Esophagus muscularis mucosa (tissue), 4 donors: ENCODE results near the gene CACNB4. TPM values are rescaled to one million over a fixed set of nuclear protein-coding genes. Genes with fewer than 3 reads are reported as not detected.

Source experiments
- DNase-seq: peaks from one replicate; pipeline ENCODE4 v3.0.0-alpha.2; 2017; ENCODE audit errors: extremely low spot score
- H3K27ac ChIP-seq, 4 donors: fragments of 200-600 bp; sonication (generic); replicated peaks in 1 of 4; 1 replicate in 3 of 4; 2 replicates in 1 of 4; pipeline ENCODE4 v1.5.1; 2016 to 2019; ENCODE audit warnings: mild to moderate bottlenecking in 1 of 4
- H3K27me3 ChIP-seq, 4 donors: fragments of 200-600 bp; sonication (generic); one replicate each; pipeline versions ENCODE4 v1.5.1 to v1.6.0; 2016 to 2019
- H3K36me3 ChIP-seq, 4 donors: fragments of 200-600 bp; sonication (generic); one replicate each; pipeline ENCODE4 v1.5.1; 2016 to 2019
- H3K4me1 ChIP-seq, 4 donors: fragments of 200-600 bp; sonication (generic); one replicate each; pipeline ENCODE4 v1.5.1; 2016 to 2019
- H3K4me3 ChIP-seq, 4 donors: fragments of 200-600 bp; sonication (generic); 1 replicate in 2 of 4; 2 replicates in 2 of 4; pipeline ENCODE4 v1.5.1; 2016 to 2019; ENCODE audit warnings: mild to moderate bottlenecking in 4 of 4, moderate library complexity in 1 of 4
- H3K9me3 ChIP-seq, 4 donors: fragments of 200-600 bp; sonication (generic); 1 replicate in 3 of 4; 2 replicates in 1 of 4; pipeline ENCODE4 v1.5.1; 2016 to 2019
- EP300 ChIP-seq: sonication (generic); formaldehyde crosslinking; IDR thresholded peaks from one replicate; pipeline ENCODE4 v1.6.1; 2017; ENCODE audit warnings: antibody characterized with exemption
- POLR2A ChIP-seq: fragments of 450-650 bp; IDR thresholded peaks from one replicate; pipeline ENCODE4 v1.6.1; 2017; ENCODE audit warnings: antibody characterized with exemption, moderate library complexity, mild to moderate bottlenecking, low read depth
- POLR2AphosphoS5 ChIP-seq, 2 donors: sonication (generic); formaldehyde crosslinking; IDR thresholded peaks; one replicate each; pipeline ENCODE4 v1.6.1; 2017; ENCODE audit warnings: antibody characterized with exemption in 2 of 2
- WGBS: methylation state at CpG from one replicate; pipeline ENCODE4 v1.1.5; 2018; 5-methylcytosine and 5-hydroxymethylcytosine counted together
- intact Hi-C: fragments of 100-400 bp; cut with DNase I; formaldehyde crosslinking; loops from one replicate; pipeline ENCODE4 v1.15.1; 2023
- total RNA-seq, 4 donors: library from RNA; depleted of rRNA; stranded (reverse); fragments of >200 nt; gene quantifications; one replicate each; pipeline versions ENCODE4 v1.1.0 to v1.2.1, GENCODE V29; 2016
- TF ChIP-seq, protein P1 (sequence below), 3 experiments: fragments of 200-600 bp in 2 of 3; fragments of 450-650 bp in 1 of 3; sonication (generic) in 2 of 3; IDR thresholded peaks; one replicate each; pipeline ENCODE4 v1.5.1; 2017 to 2019; ENCODE audit warnings: antibody characterized with exemption in 3 of 3, mild to moderate bottlenecking in 2 of 3, moderate library complexity in 1 of 3

Gene CACNB4
- total RNA-seq, 4 donors from 2014 or later: 1.7 to 3.5 (median 2.3) TPM

- intact Hi-C loops: no loop called here
- TF ChIP-seq EP300 (no peak), POLR2A (no peak), POLR2AphosphoS5 (IDR thresholded peaks at IDR 0.05) (no peak)
- TF ChIP-seq, protein P1, sequence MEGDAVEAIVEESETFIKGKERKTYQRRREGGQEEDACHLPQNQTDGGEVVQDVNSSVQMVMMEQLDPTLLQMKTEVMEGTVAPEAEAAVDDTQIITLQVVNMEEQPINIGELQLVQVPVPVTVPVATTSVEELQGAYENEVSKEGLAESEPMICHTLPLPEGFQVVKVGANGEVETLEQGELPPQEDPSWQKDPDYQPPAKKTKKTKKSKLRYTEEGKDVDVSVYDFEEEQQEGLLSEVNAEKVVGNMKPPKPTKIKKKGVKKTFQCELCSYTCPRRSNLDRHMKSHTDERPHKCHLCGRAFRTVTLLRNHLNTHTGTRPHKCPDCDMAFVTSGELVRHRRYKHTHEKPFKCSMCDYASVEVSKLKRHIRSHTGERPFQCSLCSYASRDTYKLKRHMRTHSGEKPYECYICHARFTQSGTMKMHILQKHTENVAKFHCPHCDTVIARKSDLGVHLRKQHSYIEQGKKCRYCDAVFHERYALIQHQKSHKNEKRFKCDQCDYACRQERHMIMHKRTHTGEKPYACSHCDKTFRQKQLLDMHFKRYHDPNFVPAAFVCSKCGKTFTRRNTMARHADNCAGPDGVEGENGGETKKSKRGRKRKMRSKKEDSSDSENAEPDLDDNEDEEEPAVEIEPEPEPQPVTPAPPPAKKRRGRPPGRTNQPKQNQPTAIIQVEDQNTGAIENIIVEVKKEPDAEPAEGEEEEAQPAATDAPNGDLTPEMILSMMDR (IDR thresholded peaks at IDR 0.05): no peak
- WGBS: 96% methylated on average over 2 of the region's 2 CpGs
- H3K27me3 ChIP-seq: no peaks in the 10 kb centered on the region
- H3K4me3 ChIP-seq: no peak overlapping the region
- H3K9me3 ChIP-seq: no peaks in the 10 kb centered on the region
- H3K27ac ChIP-seq: no peak overlapping the region
- no peaks in the 10 kb centered on the region for H3K4me1 ChIP-seq
- no peak for DNase-seq
- no peaks in the 10 kb centered on the region for H3K36me3 ChIP-seq
Measured at GRCh38 chr2:152086231-152086630, 12.6 kb downstream of the CACNB4 start.

GRCh38 chr2:152084076-152084475 lies 14.8 kb downstream of the CACNB4 start:
- intact Hi-C loops: no loop called here
- Histone ChIP-seq H3K36me3 (no peaks in the 10 kb centered on the region), H3K27me3 (no peaks in the 10 kb centered on the region), H3K9me3 (no peaks in the 10 kb centered on the region), H3K4me1 (no peaks in the 10 kb centered on the region), H3K27ac (no peak overlapping the region), H3K4me3 (no peak overlapping the region)
- 81% methylated on average over 6 of the region's 6 CpGs for WGBS
- TF ChIP-seq EP300 (no peak), POLR2AphosphoS5 (IDR thresholded peaks at IDR 0.05) (no peak), POLR2A (no peak)
- TF ChIP-seq, protein P1 (IDR thresholded peaks at IDR 0.05): no peak
- DNase-seq: no peak

GRCh38 chr2:152083202-152083875 lies 15.5 kb downstream of the CACNB4 start:
- H3K27ac ChIP-seq: no peak overlapping the region

DNA sequence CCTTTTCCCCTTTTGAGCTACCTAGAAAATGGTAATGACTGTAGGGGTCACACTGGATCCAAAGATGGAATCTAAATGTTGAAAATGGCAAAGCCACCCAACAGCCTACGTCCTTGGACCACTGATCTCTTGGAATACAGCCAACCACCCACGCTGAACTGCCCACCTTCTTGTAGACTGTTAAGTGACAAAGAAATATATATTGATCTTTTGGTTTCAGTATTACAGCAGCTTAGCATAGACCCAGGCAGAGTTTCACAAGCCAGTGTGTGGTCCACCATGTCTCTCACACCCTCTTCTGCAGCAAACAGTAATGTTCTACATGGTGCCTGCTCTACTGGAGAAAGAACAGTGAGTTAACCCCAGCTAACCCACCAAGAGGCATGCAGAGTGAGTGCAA lies 20.2 kb downstream of the CACNB4 start:
- peaks cover 0 to 7% (median 0%) of the 10 kb centered on the region in 4 donors for H3K4me1 ChIP-seq
- H3K36me3 ChIP-seq: no peaks in the 10 kb centered on the region
- no peak for DNase-seq
- no peaks in the 10 kb centered on the region for H3K27me3 ChIP-seq
- no peaks in the 10 kb centered on the region for H3K9me3 ChIP-seq
- no peak overlapping the region for H3K4me3 ChIP-seq
- no peak overlapping the region for H3K27ac ChIP-seq
- intact Hi-C loops: no loop called here
- 96% methylated on average over 2 of the region's 2 CpGs for WGBS
- TF ChIP-seq, protein P1 (IDR thresholded peaks at IDR 0.05): no peak
- TF ChIP-seq POLR2AphosphoS5 (IDR thresholded peaks at IDR 0.05): no peak

More at GRCh38 chr2:152083202-152083875, 15.5 kb downstream of the CACNB4 start:
- no peak overlapping the region for H3K4me3 ChIP-seq
- no peaks in the 10 kb centered on the region for H3K4me1 ChIP-seq
- 70% methylated on average over 6 of the region's 6 CpGs for WGBS
- DNase-seq: no peak
- H3K27me3 ChIP-seq: no peaks in the 10 kb centered on the region
- no peaks in the 10 kb centered on the region for H3K9me3 ChIP-seq
- H3K36me3 ChIP-seq: no peaks in the 10 kb centered on the region
- TF ChIP-seq POLR2AphosphoS5 (IDR thresholded peaks at IDR 0.05) (no peak), POLR2A (no peak), EP300 (no peak)
- TF ChIP-seq, protein P1 (IDR thresholded peaks at IDR 0.05): no peak
- intact Hi-C loops: no loop called here

GRCh38 chr2:152078023-152078422 lies 20.8 kb downstream of the CACNB4 start:
- TF ChIP-seq POLR2A: no peak
- TF ChIP-seq EP300: no peak
- no peak for TF ChIP-seq POLR2AphosphoS5 (IDR thresholded peaks at IDR 0.05)
- TF ChIP-seq, protein P1 (IDR thresholded peaks at IDR 0.05): no peak
- Histone ChIP-seq H3K27ac (no peak overlapping the region), H3K4me3 (no peak overlapping the region), H3K9me3 (no peaks in the 10 kb centered on the region), H3K36me3 (no peaks in the 10 kb centered on the region), H3K4me1 (peaks cover 0 to 7% (median 0%) of the 10 kb centered on the region in 4 donors), H3K27me3 (no peaks in the 10 kb centered on the region)
- 94% methylated on average over 9 of the region's 9 CpGs for WGBS
- DNase-seq: no peak
- intact Hi-C loops: no loop called here
